Stimulated activated CD4-positive, alpha-beta T cell treated with anti-CD3 and anti-CD28 coated beads, Interleukin-4, amount 100 ng/mL, for 48 hours (primary cell): ENCODE measurements around the gene CLRN1.

Experiments used
- DNase-seq, 2 donors: peaks; one replicate each; pipeline ENCODE4 v3.0.0-alpha.2; 2020; ENCODE audit warnings: low read depth in 2 of 2

CLRN1 gene

DNA sequence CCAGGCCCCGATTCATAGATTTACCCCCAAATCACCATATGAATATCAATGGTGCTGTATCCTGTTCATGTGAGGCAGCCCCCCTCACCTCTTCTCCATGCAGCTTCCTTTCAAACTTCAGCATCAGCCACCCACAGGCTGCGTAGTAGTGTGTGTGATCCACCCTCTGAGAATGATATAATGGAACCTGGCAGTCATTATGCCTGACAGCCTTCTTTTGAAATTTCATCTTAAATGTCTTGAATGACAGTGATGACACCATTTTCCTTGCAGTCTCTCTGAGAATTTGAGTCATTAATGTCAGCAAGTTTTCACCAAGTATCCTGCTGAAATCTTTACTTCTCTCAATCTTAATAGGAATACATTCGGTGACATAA is 3.5 kb upstream of the CLRN1 start:
- no peak for DNase-seq

DNA sequence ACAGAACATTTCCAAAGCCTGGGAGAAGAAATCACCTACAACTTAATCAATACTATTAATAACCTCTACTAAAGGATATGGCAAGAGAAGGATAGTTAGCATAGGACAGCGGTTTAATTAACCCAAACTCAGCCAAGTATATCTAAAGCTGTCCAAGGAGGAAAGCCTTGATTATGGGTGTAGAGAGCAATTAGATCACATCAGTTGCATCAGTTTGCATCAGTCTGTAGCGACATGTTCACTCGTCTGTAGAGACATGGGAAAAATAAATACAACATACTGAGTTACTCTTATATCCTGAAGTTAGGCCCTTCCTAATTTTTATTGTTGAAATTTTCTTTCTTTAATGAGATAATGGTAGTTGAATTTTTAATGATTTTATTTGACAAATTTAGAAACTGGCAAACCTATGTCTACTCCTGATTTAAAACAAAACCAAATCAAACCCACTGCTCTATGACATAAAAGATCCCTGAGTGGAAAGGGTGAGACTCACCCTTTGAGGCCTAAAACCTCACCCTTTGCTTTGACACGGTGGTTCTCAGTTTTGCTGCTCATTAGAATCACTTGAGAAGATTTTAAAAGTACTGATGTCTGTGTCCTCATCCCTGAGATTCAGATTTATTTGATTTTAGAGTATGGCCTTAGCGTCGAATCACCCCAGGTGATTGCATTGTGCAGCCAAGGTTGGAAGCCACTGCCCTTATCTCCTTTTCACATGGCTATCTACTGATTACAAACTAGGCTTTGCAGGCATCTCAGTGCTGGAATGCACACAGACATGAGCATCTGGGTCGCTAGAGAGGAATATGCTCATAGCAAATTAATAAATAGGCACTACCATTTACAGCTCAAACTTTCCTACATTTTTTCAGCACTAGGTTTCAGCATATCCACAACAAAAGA is 2.8 kb upstream of the CLRN1 start:
- peak in 1 of 2 donors; percentile 4 for DNase-seq

DNA sequence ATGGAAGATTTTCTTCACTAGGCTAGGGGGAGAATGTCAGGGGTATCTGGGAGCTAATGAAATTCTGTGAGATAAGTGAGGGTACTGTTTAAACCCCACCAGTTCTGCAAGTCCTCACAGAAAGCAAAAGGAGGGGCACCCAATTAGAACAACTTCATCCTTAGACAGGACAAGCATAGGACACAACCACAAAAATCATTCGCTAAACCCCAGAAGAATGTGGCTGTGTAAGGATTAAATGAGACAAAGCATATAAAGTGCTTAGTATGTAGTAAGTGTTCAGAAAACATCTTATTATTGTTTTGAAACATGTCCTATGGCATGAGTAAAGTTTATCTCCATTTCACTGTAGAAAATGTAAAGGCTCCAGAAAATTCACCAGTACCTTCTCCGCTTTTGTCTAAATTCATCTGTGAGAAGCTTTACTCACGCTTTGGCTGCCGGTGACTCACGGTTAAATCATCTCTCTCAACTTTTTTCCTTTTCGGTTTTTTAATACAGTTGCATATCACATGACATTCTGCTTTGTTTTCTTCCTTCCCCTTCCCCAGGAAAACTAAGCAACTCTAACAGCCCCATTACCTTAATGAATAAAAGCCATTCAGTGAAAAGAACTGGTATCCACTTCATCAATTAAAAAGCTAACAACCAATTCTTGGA is 1.7 kb downstream of the CLRN1 start:
- DNase-seq = no peak

DNA sequence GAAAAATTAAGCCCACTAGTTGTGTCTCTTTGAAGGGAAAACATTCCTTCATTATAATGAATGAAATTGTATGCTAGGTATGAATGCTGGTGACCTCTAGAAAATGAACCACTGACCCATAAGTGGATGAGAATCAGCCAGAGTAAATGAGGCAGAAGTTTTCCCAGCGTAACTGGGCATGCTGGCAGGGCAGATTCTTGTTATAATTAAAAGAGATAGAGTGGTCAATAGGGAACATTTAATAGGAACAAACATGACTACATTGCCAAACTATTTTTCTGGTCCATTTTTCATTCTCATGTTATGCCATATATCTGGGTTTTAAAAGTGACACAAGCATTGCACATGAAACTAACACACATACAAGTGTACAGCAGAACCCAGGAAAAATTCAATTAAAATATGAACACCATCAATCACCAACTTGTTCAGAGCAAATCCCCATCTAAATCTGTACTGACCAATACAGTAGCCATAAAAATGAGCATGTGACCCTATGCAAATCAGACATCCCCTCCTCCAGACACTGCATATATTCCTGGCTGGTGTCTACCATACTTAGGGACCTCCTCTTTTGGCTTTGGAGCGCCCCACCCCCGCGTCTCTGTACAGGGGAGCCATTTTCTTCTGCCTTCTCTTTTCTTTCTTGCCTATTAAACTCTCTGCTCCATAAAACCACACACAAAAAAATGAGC is 4.0 kb downstream of the CLRN1 start:
- DNase-seq = no peak

DNA sequence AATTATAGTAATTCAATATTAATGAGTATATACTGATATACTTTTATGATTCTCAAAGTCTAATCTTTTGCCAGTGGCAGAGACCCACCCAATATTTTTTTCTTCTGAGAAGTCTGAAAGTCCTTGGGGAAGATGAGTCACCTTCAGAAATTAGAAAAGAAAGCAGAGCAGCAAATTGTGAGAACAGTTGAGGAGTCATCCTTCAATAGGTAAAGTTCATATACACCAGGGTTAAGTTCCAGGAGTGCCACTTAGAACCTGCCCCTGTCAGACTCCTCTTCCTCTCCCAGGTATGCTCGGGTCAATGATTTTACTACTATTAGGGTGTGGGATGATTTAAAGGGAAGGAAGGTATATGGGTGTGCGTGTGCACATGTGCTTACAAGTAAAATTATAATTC is 7.1 kb downstream of the CLRN1 start:
- DNase-seq = no peak

DNA sequence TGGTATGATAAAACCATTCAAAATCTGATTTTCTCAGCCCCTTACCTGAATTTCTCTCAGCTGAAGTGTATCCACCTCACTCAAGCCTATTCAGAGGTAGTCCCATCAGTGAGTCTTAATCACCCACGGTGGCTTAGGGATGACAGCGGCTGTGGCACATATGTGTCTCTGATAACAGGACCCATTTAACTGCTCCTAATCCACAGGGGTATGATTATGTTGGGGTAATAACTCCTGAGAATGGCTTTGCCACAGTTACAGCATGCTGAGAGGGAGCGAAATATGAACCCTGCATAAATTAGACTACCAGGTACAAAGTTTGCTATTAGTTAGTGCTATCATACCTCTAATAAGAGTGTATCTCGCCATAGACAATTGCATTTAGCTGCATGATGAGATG is 10.6 kb downstream of the CLRN1 start:
- no peak for DNase-seq

DNA sequence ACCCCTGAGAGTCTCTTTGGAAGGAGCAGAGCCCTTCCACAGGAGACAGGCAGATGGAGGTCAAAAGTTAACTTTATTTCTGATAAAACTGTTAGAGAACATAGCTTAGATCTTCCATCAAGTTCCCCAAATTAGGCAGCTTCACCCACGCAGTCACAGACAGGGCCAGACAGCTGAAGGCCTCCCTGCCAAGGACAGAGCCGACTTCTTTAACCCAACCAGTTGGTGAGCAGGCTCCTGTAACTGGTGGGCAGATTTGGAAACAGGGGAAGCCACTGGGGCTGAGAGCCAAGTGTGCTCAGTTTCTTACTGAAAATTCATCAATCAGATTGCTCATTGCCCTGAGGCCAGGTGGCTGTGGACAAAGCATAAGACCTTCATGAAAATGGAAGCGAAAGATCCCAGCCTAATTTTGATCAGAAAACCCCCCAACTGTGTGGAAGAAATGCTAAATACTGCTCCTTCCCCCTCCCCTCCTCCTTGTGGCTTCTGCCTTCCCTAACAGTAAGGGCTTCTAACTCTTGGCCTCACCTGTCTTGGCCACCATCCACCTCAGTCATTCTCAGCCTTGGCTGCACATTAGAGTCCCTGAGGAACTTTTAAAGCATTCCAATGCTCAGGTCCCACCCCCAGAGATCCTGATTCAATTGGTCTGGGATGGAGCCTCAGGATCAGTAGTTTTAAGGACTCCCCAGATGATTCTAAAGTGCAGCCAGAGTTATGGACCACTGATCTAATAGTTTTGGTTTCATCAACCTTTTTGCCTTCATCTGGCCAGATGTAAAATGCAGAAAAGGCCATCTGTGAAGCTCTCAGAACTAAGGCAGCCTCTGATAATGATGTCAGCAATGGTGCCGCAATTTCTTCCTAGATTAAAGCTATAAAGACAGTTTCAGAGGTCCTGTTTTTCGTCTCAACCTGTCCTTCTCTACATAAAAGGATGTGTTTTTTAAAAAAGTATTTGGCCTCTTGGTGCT is 11.5 kb downstream of the CLRN1 start:
- DNase-seq = no peak

DNA sequence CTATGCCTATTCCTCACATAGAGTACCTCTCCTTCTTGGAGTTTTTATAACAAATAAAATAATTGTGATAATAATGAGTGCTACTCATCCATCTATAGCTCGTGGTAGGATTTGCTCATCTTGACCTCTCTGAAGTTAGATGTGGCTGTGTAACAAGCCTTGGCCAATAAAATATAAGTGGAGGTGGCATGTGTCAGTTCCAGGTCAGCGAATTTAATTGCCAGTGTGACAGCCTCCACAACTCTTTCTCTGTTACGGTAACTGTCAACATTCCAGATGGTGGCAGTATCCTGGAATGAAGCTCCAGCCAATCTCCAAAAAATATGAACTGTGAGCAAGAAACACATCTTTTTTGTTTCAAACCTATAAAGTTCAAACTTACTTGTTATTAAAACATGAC is 13.8 kb downstream of the CLRN1 start:
- DNase-seq = no peak

DNA sequence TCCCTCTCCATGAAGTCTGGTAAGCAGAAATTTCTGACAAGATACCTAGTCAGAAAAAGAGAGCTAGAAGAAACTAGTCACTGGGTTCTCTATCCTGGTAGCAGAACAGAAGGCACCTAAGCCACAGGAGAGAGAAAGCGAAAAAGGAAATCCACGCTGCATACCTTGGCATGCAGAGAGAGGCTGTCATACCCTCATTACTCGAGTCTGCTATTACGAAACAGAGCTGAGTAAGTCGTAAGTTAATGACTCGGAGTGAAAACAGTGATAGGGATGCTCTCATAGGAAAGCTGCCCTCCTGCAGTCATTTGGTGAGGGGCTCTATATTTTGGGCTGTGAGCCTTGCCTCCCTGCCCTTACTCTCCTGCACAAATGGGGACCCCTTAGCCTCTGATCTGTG is 16.2 kb downstream of the CLRN1 start:
- DNase-seq = no peak

DNA sequence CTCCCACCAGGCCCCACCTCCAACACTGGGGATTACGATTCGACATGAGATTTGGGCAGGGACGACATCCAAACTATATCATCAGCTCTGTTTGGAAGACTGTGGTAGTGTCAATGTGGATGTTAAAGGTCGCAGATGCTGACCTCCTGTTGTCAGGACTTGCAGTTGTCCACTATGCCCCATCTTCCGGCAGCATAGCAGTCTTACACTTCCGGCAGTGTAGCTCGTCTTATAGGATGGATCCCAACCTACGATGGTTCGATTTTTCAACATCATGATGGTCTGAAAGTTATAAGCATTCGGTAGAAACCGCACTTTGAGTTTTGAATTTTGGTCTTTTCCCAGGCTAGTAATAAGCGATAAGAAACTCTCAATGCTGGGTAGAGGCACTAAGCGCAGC is 20.6 kb downstream of the CLRN1 start:
- no peak for DNase-seq

DNA sequence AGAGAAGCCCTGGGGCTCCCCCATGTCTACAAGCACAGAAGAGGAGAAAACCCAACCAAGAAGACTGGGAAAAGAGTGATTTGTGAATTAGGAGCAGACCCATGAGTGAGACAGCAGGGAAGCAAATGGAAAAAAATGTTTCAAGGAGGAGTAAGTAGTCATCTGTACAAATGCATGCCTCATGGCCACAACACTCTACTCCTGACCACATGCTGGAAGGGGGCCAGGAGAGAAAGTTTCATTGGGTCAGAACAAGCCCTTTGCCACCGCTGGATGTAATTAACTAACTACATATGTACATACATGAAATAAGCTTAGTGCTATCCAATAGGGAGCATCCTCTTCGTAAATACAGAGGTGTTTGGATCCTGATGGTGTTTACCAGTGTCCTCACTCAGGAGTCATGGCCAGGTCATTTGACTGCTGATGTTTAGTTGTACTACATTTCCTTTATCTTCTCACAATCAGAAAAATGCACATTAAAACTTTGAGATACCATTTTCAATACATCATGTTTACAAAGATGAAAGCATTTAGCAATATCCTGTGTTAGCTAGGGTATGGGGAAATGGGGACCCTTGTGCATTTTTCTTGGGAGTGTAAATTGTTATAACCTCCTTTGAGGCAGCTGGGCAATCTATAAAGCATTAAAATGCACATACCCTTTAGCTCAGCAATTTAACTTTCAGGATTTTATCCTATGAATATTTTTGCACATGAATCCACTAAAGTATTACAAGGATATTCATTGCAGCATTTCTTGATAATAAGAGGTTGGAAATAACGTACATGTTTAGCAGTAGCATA is 27.1 kb downstream of the CLRN1 start:
- no peak for DNase-seq

DNA sequence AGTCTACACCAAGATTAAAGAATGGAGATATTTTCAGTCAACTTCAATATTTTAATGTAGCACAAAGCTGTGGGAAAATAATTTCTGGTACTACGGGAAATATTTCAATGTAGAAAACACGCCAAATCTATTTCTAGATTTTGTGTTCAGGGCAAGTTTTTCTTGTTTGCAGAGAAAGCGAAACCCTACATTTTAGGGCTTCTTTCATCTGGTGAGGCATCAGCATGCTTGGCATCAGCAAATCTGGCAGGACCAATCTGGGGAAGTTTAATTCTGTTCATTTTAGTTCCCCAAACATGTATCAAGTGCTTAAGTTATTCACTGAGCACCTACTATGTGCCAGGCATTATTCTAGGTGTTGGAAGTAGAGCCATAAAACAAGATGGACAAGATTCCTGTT is 30.3 kb downstream of the CLRN1 start:
- DNase-seq = no peak

DNA sequence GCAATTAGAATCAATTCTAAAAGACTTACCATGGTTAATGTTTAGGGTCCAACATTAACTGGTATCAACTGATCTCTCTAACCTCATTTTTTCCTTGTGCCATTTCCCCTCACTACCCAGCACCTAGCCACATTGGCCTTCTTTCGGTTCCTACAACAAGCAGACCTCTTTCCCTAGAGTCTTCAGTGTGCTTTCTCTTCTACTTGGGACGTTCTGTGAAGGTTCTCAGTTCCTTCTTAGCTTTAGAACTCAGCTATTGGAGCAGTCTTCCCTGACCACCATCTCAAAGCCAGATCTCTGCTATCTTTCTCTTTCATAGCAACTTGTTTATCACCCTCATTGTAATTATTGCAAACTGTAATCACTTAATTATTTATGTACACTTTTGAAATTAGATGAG is 35.8 kb downstream of the CLRN1 start:
- DNase-seq = no peak

DNA sequence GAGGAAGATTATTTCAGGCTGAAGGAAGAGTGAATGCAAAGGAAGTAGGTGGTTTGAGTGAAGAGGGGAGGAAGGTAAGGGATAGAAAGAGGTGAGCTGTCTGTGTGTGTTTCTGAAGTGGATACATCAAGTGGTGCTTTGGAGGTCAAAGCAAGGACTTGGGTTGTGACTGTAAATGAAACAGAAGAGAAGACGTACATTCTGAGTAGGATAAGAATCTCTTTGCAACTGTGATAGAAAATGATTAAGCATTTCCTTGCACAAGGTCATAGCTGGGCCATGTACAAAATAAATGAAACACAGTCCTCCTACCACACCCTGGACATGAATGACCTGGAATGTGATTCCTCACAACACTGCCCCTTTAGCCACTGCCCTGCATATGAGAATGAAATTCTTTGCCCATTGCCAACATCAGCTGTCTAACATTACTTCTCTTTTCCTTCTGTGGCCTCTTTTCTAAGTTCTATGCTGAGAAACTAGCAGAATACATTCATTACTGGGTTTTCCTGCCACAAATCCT is 39.0 kb downstream of the CLRN1 start:
- no peak for DNase-seq

DNA sequence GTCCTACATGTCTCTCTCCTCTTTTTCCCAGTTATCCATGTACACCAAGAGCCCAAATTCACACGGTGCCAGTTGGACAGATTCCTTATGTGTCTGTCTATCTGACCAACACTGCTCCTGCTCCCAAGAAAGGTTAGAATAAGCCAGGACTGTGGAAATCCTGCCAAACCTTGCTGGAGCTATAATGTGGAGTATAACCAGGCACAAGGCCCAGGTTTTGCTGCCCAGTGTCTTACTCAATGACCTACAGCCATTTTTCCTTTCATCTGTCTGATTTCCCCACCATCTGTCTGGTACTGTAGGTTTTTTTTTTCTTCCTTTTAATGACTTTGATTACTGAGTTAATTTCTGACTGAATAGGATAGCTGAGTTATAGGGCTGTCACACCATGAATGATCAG is 40.8 kb downstream of the CLRN1 start:
- no peak for DNase-seq

DNA sequence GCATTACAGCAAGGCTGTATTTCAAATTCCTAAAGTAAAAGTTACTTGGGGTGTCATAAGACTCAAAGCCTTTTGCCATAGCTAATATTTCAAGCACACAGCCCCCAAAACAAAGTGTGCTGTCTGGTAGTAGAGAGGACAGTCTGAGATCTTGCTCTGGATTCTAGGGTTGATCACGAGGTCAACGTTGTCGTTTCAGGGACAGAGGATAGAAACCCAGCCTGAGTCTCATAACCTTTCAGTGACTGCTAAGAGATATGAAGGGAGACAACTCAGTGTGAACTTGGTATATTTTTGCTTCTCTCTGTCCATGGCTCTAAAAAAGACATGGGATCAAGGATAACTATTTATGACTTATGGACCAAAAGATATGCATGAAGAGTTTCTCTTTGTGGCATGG is 41.7 kb downstream of the CLRN1 start:
- DNase-seq = no peak

DNA sequence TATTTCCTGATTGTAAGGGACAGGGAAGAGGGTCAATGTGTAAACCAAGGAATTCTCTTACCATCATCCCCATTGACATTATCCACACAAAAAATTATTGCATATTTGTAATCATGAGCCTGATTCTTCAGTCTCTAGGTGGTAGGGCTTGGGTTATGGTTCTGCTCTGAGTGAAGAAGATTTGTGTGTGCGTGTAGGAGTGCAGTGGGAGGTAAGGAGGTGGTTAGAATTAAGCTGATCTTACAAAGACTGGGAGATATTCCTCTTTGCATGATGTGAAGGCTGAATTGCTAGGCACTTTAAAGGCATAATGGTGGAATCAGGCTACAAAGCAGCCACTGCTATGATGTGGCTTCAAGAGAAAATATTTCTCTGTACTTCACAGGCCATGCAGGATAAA is 44.3 kb downstream of the CLRN1 start:
- no peak for DNase-seq

DNA sequence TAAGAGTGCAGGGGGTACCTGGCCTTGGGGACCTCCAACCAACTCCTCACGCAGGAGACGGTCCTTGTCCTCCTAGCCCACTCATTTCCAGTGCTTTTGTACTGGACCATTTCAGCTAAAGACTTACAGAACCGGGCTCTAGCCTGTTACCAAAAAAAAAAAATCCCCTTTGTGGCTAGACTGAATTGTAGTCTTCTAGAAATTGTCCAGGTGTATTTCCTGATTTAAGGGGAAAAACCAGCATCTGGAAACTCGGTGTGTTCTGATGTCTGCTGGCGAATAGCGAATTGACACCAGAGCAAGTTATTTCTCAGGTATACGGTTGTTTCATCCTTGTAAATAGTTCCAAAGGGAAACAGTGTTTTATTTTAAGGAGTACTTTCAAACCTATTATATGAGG is 46.2 kb downstream of the CLRN1 start:
- DNase-seq = no peak

DNA sequence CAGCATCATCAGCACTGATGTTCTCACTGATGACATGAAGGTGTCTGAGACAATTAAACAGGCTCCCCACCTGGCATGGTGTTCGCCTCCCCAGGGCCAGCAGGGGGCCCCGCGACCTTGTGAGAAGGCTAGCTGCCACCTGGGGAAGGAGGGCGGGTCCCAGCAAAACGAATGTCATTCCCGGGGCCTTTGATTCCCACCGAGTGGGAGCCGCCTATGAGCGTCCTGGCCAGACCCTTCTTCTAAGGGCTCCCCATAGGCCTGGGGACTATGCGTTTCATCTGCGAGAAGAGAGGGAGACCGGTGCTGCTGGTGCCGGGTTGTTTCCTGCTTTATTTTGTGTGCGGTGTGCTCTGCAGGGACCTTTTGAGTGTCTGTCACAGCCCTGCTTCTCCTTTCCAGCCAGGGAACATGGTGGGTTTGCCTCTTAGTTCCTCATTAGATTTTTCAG is 46.8 kb downstream of the CLRN1 start:
- peak; percentile 46 to 52 for DNase-seq

DNA sequence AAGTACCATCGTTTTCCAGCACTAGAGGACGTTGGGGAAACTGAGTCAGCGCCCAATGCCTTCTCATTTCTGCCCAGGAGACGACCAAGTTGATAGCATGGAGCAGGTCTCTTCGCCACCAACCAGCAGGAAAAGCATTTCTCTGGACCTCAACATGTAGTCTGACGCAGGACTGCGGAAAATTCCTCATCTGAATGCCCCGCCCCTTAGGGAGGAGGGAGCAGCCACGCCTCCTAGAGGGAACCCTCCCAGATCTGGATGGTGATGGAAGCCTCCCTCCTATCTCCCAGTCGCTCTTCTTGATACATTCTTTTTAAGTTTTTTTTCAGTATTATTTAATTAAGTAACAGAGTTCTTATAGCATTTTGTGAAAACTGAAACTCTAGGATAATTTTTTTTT is 49.9 kb downstream of the CLRN1 start:
- DNase-seq = no peak
